ENCODE data around the gene EREG.

- TF ChIP-seq POLR2AphosphoS5 (IDR thresholded peaks at IDR 0.05) (no peak), CTCF (IDR thresholded peaks at IDR 0.05) (no peak), POLR2A (IDR thresholded peaks at IDR 0.05) (no peak)
Measured at GRCh38 chr4:74402692-74403456, 37.9 kb downstream of the EREG start.
